GM12891 (cell line): ENCODE data around the gene FBXO24.

ENCODE experiments used
- PAX5 ChIP-seq: IDR thresholded peaks from 2 replicates; pipeline ENCODE4 v1.6.1; 2011; ENCODE audit warnings: low read length, moderate library complexity, mild to moderate bottlenecking; ENCODE audit not compliant: insufficient read depth, severe bottlenecking
- POLR2A ChIP-seq: IDR thresholded peaks from 2 replicates; pipeline ENCODE4 v1.6.1; 2011; ENCODE audit warnings: low read depth, low read length, control low read depth
- POLR2AphosphoS5 ChIP-seq: IDR thresholded peaks from 2 replicates; pipeline ENCODE4 v1.6.1; 2011; ENCODE audit warnings: low read depth, low read length, control low read depth
- POU2F2 ChIP-seq: IDR thresholded peaks from 2 replicates; pipeline ENCODE4 v1.6.1; 2011; ENCODE audit warnings: low read depth, mild to moderate bottlenecking, control low read depth, low read length, moderate library complexity
- SPI1 ChIP-seq: IDR thresholded peaks from 2 replicates; pipeline ENCODE4 v1.6.1; 2011; ENCODE audit warnings: low read depth, low read length, control low read depth
- TAF1 ChIP-seq: IDR thresholded peaks from 2 replicates; pipeline ENCODE4 v1.6.1; 2011; ENCODE audit warnings: low read depth, low read length, control low read depth

GRCh38 chr7:100627238-100627549, 41.1 kb downstream of the FBXO24 start:
- TF ChIP-seq POLR2A = no peak
- no peak for TF ChIP-seq POLR2AphosphoS5
- TF ChIP-seq PAX5 = no peak
- TF ChIP-seq TAF1 = no peak
- no peak for TF ChIP-seq SPI1
- TF ChIP-seq POU2F2 = no peak
